HS-27A (cell line): Measurements from ENCODE around the gene XYLT1.
"Not testable (repeated sequence)": the region's sequence is repeated elsewhere in the genome, so short reads cannot be mapped to it uniquely, and the experiment has no call there.

ENCODE experiments used
- DNase-seq: peaks from one replicate; pipeline ENCODE4 v3.0.0-alpha.2; 2012; ENCODE audit warnings: low read depth, missing footprints

XYLT1 gene

GRCh38 chr16:17483351-17483750, 12.6 kb upstream of the XYLT1 start:
- no peak for DNase-seq

DNA sequence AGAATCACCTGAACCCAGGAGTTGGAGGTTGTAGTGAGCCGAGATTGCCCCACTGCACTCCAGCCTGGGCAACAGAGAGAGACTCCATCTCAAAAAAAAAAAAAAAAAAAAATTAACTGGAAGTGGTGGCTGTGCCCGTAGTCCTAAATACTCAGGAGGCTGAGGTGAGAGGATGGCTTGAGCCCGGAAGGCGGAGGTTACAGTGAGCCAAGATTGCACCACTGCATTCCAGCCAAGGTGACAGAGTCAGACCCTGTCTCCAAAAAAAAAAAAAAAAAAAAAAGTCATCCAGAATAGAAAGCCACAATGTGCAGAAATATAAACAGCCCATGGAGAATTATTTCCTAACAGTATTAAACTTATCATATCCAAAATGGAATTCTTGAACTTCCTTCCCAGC, 11.6 kb upstream of the XYLT1 start:
- not testable (repeated sequence) for DNase-seq

DNA sequence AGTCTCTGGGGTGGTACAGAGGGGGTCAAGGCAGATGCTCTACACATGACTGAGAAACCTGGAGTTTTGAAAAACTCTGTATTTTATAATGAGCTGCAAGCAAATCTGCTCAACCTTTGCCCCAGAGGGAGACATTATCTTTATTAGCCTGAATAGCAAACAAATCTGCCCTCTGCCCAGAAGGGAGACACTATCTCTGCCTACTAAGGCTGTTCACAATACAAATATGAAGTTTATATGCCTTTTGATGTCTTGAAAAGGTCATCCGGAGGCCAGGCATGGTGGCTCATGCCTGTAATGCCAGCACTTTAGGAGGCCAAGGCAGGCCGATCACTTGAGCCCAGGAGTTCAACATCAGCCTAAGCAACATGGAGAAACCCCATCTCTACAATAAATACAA, 11.0 kb upstream of the XYLT1 start:
- no peak for DNase-seq

DNA sequence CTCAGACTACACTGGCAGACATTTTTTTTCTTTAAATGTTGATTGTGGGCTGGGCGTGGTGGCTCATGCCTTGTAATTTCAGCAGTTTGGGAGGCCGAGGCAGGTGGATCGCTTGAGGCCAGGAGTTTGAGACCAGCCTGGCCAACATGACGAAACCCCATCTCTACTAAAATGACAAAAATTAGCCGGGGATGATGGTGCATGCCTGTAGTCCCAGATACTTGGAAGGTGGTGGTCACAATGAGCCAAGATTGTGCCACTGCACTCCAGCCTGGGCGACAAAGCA, 6.4 kb upstream of the XYLT1 start:
- not testable (repeated sequence) for DNase-seq

- DNase-seq, result no peak
These were observed 5.9 kb upstream of the XYLT1 start for GRCh38 chr16:17476414-17477259.

- DNase-seq, result no peak
These were observed 4.3 kb upstream of the XYLT1 start for GRCh38 chr16:17475104-17475503.

DNA sequence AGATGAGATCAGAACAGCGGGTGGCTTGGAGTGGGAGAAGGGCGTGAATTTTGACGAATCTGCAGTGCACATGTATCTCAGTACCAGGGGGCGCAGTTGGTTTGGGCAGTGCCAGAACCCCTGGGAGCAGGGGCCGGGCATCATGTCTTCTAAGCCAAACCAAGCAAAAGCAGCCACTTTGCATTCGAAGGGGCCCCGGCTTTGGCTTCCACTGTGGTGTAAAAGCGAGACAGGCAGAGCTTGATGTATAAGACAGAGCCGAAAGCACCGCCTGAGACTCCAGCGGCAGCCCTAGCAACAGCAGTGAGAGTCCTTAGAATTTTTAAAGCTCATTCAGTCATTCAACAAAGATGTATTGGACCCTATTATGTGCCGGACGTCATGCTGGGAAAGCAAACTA, 3.8 kb upstream of the XYLT1 start:
- no peak for DNase-seq

- DNase-seq, result no peak
These were observed 3.3 kb upstream of the XYLT1 start for GRCh38 chr16:17474037-17474436.

GRCh38 chr16:17471719-17472461, 1.1 kb upstream of the XYLT1 start:
- DNase-seq, result no peak

DNA sequence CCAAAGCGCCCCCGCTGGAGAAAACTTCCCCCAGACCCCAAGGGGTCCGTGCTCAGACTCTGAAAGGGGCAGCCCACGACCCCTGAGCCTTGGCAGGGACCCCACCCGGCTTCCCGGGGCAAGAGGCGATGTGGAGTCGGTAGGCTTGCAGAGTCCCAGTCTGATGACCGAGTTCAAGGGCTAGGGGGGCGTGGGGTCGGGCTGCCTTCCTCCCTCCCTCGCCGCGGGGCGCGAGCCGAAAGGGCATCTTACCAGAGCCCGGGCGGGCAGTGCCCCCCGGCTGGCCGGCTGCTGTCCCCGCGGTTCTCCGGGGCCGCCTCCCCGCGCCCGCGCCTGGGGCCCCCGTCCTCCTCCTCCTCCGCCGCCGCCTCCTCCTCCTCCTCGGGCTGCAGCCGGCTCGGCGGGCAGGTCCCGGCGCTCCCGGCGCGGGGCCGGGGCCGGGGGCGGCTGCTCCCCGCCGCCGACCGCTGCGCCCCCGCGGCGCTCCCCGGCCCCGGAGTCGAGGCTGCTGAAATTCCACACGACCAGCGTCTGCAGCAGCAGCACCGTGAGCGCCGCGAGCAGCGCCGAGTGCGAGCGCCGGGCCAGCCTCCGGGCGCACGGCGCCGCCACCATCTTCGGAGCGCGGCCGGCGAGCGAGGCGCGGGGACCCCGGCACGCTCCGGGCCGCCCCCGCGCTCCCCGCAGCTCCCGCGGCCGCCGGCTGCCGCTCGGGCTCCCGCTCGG, 415 bp downstream of the XYLT1 start:
- DNase-seq, result no peak

GRCh38 chr16:17469741-17470181, 999 bp downstream of the XYLT1 start:
- DNase-seq, result no peak

- no peak for DNase-seq
These were observed 1.6 kb downstream of the XYLT1 start for GRCh38 chr16:17469011-17469740.

DNA sequence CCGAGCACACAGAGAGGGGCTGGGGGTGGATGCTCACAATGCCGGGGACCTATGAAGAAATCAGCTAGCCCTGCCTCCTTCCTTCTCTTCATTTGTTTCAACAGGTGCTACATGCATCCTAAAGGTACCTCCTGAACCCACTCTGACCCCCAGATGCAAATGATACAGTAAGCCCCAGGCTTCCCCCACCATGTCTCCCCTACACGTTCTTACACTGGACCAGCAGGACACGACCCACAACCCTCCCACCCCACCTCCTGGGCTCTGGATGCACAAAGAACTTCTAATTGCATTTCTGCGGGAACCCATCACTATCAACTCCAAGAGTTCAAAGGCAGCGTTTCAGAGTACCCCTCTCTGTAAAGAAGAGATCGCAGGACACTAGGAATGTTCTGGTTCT, 2.1 kb downstream of the XYLT1 start:
- DNase-seq, result no peak

- no peak for DNase-seq
These were observed 2.7 kb downstream of the XYLT1 start for GRCh38 chr16:17467923-17468540.

- no peak for DNase-seq
These were observed 3.9 kb downstream of the XYLT1 start for GRCh38 chr16:17466876-17467275.

- DNase-seq, result no peak
These were observed 5.3 kb downstream of the XYLT1 start for GRCh38 chr16:17465460-17465859.

GRCh38 chr16:17463335-17463734, 7.4 kb downstream of the XYLT1 start:
- DNase-seq, result no peak

DNA sequence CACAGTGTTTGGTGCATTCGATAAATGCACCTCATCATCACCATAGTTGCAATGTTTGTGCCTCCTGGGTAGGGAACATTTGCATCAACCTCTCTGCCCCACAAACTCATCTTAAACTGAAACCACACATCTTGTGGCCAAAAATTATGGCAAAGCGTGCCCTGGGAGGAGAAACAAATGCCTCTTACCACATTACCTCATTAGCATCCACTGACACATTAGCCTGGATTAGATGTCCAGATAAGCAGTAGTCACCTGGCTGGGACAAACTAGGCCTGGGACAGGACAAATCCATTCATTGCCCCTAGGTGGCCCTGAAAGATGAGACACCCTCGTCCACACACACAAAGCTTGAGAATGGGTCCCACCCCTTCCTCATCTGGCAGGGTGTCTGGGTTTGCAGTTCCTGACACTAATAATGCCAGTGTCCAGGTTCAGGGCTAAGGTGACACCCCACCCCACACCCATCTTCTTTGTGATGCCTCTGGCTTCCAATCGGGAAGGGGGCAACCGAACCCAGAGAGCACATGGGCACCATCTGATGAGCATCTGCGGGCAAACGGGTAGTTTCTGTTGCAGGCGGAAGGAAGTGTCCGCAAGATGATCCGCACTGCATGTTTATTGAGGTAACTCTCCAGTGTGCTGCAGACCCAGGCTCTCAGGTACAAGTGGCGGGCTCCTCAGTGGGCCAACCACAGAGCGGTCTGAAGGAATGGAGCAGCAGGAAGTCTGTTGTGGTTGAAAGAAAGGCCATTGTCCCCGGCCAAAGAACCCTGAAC, 8.6 kb downstream of the XYLT1 start:
- DNase-seq, result no peak

GRCh38 chr16:17460890-17461289, 9.9 kb downstream of the XYLT1 start:
- no peak for DNase-seq

GRCh38 chr16:17459903-17460521, 10.7 kb downstream of the XYLT1 start:
- no peak for DNase-seq

GRCh38 chr16:17457997-17458396, 12.8 kb downstream of the XYLT1 start:
- no peak for DNase-seq
